CD4-positive, alpha-beta T cell treated with Interleukin-6 for 4 hours (primary cell): ENCODE data around the gene SEMA7A.
"Not testable (repeated sequence)": the region's sequence is repeated elsewhere in the genome, so short reads cannot be mapped to it uniquely, and the experiment has no call there.

ENCODE experiments used
- DNase-seq: peaks from one replicate; pipeline ENCODE4 v3.0.0-alpha.2; 2020; ENCODE audit warnings: mixed read lengths

Gene SEMA7A

GRCh38 chr15:74433592-74434262 is at the start of gene SEMA7A:
Gene SEMA7A, minus strand, starts transcription at chr15:74433958. Its CDS starts 40 bp downstream, at chr15:74433918.
- peak; percentile 93 for DNase-seq

- DNase-seq = no peak
Measured at GRCh38 chr15:74482661-74483060, 48.9 kb upstream of the SEMA7A start.

- not testable (repeated sequence) for DNase-seq
Measured at GRCh38 chr15:74480364-74480763, 46.6 kb upstream of the SEMA7A start.

- not testable (repeated sequence) for DNase-seq
Measured at GRCh38 chr15:74471621-74472020, 37.9 kb upstream of the SEMA7A start.

GRCh38 chr15:74470631-74471395 is 37.1 kb upstream of the SEMA7A start:
- DNase-seq = no peak

- no peak for DNase-seq
Measured at GRCh38 chr15:74468341-74469032, 34.7 kb upstream of the SEMA7A start.

- no peak for DNase-seq
Measured at GRCh38 chr15:74466570-74466969, 32.8 kb upstream of the SEMA7A start.

- no peak for DNase-seq
Measured at GRCh38 chr15:74464897-74465296, 31.1 kb upstream of the SEMA7A start.

- DNase-seq = no peak
Measured at GRCh38 chr15:74464216-74464615, 30.5 kb upstream of the SEMA7A start.

GRCh38 chr15:74463634-74464033 is 29.9 kb upstream of the SEMA7A start:
- no peak for DNase-seq

GRCh38 chr15:74461847-74462511 is 28.2 kb upstream of the SEMA7A start:
- no peak for DNase-seq

GRCh38 chr15:74460871-74461846 is 27.4 kb upstream of the SEMA7A start, which contains the start of gene UBL7:
Gene UBL7, minus strand, starts transcription at chr15:74461160. Its CDS starts 2,293 bp downstream, at chr15:74458867.
- DNase-seq = peak; percentile 97

- DNase-seq = no peak
Measured at GRCh38 chr15:74460298-74460697, 26.5 kb upstream of the SEMA7A start.

GRCh38 chr15:74459798-74460197 is 26.0 kb upstream of the SEMA7A start:
- DNase-seq = not testable (repeated sequence)

- no peak for DNase-seq
Measured at GRCh38 chr15:74458473-74458872, 24.7 kb upstream of the SEMA7A start.

- not testable (repeated sequence) for DNase-seq
Measured at GRCh38 chr15:74457036-74457435, 23.3 kb upstream of the SEMA7A start.

GRCh38 chr15:74454764-74455500 is 21.2 kb upstream of the SEMA7A start:
- no peak for DNase-seq

GRCh38 chr15:74453925-74454763 is 20.4 kb upstream of the SEMA7A start:
- DNase-seq = no peak

- no peak for DNase-seq
Measured at GRCh38 chr15:74451861-74452835, 18.4 kb upstream of the SEMA7A start.
